ENCODE results near the gene ZNF710.

Gene ZNF710

DNA sequence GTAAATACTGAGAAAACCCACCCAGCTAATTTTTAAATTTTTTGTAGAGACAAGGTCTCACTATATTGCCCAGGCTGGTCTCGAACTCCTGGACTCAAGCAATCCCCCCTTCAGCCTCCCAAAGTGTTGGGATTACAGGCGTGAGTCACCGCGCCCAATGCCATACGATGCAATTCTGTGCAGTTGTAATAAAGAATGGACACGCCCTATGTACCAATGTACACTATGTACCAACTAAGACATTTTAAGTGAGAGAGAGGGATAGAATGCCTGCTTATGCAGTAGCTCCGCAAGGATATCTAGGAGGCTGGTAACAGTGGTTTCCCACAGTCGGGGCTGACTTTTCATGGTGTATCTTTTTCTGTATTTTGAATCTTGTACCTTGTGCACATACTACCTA, 14.6 kb downstream of the ZNF710 start:
- peaks cover 32% of the 10 kb centered on the region for H3K4me1 ChIP-seq (ENCODE audit: insufficient read depth, low read length, poor library complexity, severe bottlenecking)
- H2AFZ ChIP-seq (ENCODE audit: low read length) = no peak overlapping the region
- H3K9me3 ChIP-seq (ENCODE audit: insufficient read depth, low read depth, low read length) = peaks cover 8% of the 10 kb centered on the region; the same call in 1 of the 2 replicates
- H3K27me3 ChIP-seq (ENCODE audit: insufficient read depth, low read length, poor library complexity, severe bottlenecking) = no peaks in the 10 kb centered on the region
- H3K4me2 ChIP-seq (ENCODE audit: low read depth, low read length, poor library complexity, severe bottlenecking) = no peak overlapping the region
- peaks cover 30% of the 10 kb centered on the region; the same call in 1 of the 2 replicates for H3K79me2 ChIP-seq (ENCODE audit: insufficient read depth, low read length)
- no peak for TF ChIP-seq EZH2phosphoT487 (IDR thresholded peaks at IDR 0.05; ENCODE audit: borderline replicate concordance)
- no peak for TF ChIP-seq CTCF (conservative IDR thresholded peaks at IDR 0.05; ENCODE audit: low read length)
- no peaks in the 10 kb centered on the region for H3K36me3 ChIP-seq (ENCODE audit: insufficient read depth, low read length)
- H3F3A ChIP-seq (ENCODE audit: low read depth) = no peaks in the 10 kb centered on the region
- H4K20me1 ChIP-seq (ENCODE audit: insufficient read depth, low read length, poor library complexity, severe bottlenecking) = peaks cover 9% of the 10 kb centered on the region
- H3K4me3 ChIP-seq (ENCODE audit: low read length, poor library complexity, severe bottlenecking) = no peak overlapping the region
- no peak overlapping the region for H3K9ac ChIP-seq (ENCODE audit: low read depth, low read length, poor library complexity, severe bottlenecking)
- no peaks in the 10 kb centered on the region for H3K9me2 ChIP-seq (replicated peaks; ENCODE audit: low read depth, low read length)

DNA sequence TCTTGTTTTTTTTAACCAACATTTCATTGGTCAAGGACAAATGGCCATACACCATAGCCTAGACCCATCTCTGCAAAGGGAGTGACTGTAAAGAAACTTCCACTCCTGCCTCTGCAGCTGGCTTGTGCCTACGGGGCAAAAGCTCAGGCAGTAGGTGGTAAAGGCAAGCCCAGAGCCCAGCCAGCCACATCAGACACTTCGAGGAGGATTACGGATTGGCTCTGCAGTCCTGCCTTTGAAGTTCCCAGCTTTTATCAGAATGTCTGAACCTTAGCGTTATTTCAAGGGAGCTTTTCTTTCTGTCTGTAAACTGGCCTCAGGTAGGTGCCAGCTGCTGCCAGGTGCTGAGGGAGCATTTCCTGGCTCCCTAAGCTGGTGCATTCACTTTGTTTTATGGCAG, 15.6 kb downstream of the ZNF710 start:
- no peak for TF ChIP-seq EZH2phosphoT487 (IDR thresholded peaks at IDR 0.05; ENCODE audit: borderline replicate concordance)
- TF ChIP-seq CTCF (conservative IDR thresholded peaks at IDR 0.05; ENCODE audit: low read length) = no peak
- Histone ChIP-seq H3K9ac (ENCODE audit: low read depth, low read length, poor library complexity, severe bottlenecking) (no peak overlapping the region), H4K20me1 (ENCODE audit: insufficient read depth, low read length, poor library complexity, severe bottlenecking) (peaks cover 9% of the 10 kb centered on the region), H2AFZ (ENCODE audit: low read length) (no peak overlapping the region), H3K36me3 (ENCODE audit: insufficient read depth, low read length) (no peaks in the 10 kb centered on the region), H3K9me3 (ENCODE audit: insufficient read depth, low read depth, low read length) (peaks cover 4% of the 10 kb centered on the region; the same call in 1 of the 2 replicates), H3F3A (ENCODE audit: low read depth) (no peaks in the 10 kb centered on the region), H3K9me2 (replicated peaks; ENCODE audit: low read depth, low read length) (no peaks in the 10 kb centered on the region), H3K4me2 (ENCODE audit: low read depth, low read length, poor library complexity, severe bottlenecking) (no peak overlapping the region), H3K27me3 (ENCODE audit: insufficient read depth, low read length, poor library complexity, severe bottlenecking) (no peaks in the 10 kb centered on the region), H3K4me1 (ENCODE audit: insufficient read depth, low read length, poor library complexity, severe bottlenecking) (peaks cover 32% of the 10 kb centered on the region), H3K4me3 (ENCODE audit: low read length, poor library complexity, severe bottlenecking) (no peak overlapping the region), H3K79me2 (ENCODE audit: insufficient read depth, low read length) (peaks cover 30% of the 10 kb centered on the region; the same call in 1 of the 2 replicates)

DNA sequence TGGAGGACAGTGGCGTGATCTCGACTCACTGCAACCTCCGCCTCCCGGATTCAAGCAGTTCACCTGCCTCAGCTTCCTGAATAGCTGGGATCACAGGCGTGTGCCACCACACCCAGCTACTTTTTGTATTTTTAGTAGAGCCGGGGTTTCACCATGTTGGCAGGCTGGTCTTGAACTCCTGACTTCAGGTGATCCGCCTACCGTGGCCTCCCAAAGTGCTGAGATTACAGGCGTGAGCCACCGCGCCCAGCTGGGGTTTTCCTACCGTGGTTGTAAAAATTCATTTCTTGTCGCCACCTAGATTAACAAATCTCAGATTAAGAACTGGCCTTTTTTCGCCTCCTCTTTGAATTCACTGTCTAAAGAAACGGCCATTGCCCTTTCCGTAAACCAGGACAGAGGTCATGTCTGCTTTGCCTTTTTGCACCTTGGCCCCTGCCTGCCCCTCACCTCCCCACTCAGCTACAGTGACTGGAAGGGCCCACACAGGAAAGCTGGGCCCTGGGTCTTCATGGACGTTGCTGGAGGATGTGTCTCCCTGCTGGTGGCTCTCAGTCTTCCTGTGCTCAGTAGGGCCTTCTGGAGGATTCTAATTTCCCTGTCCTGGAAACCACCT, 17.2 kb downstream of the ZNF710 start:
- no peak overlapping the region for H2AFZ ChIP-seq (ENCODE audit: low read length)
- TF ChIP-seq CTCF (conservative IDR thresholded peaks at IDR 0.05; ENCODE audit: low read length) (no peak), EZH2phosphoT487 (IDR thresholded peaks at IDR 0.05; ENCODE audit: borderline replicate concordance) (no peak)
- H3F3A ChIP-seq (ENCODE audit: low read depth) = no peaks in the 10 kb centered on the region
- H3K9ac ChIP-seq (ENCODE audit: low read depth, low read length, poor library complexity, severe bottlenecking) = no peak overlapping the region
- no peak overlapping the region for H3K4me2 ChIP-seq (ENCODE audit: low read depth, low read length, poor library complexity, severe bottlenecking)
- H3K9me2 ChIP-seq (replicated peaks; ENCODE audit: low read depth, low read length) = no peaks in the 10 kb centered on the region
- H3K4me1 ChIP-seq (ENCODE audit: insufficient read depth, low read length, poor library complexity, severe bottlenecking) = peaks cover 30% of the 10 kb centered on the region
- H3K27me3 ChIP-seq (ENCODE audit: insufficient read depth, low read length, poor library complexity, severe bottlenecking) = no peaks in the 10 kb centered on the region
- no peaks in the 10 kb centered on the region for H3K9me3 ChIP-seq (ENCODE audit: insufficient read depth, low read depth, low read length)
- no peaks in the 10 kb centered on the region for H3K36me3 ChIP-seq (ENCODE audit: insufficient read depth, low read length)
- peaks cover 31% of the 10 kb centered on the region; the same call in 1 of the 2 replicates for H3K79me2 ChIP-seq (ENCODE audit: insufficient read depth, low read length)
- peaks cover under 1% of the 10 kb centered on the region for H4K20me1 ChIP-seq (ENCODE audit: insufficient read depth, low read length, poor library complexity, severe bottlenecking)
- no peak overlapping the region for H3K4me3 ChIP-seq (ENCODE audit: low read length, poor library complexity, severe bottlenecking)
